ENCODE results near the gene ATP9A.

GRCh38 chr20:51790256-51790655 is 22.1 kb upstream of the ATP9A start:
- TF ChIP-seq CTCF (optimal IDR thresholded peaks at IDR 0.05 in 1 of 3, IDR thresholded peaks at IDR 0.05 in 1 of 3, conservative IDR thresholded peaks at IDR 0.05 in 1 of 3; ENCODE audit: extremely low read depth in 1 of 3, insufficient read depth in 2 of 3, low read length in 3 of 3) (no peak), EZH2 (IDR thresholded peaks at IDR 0.05; ENCODE audit: low read length) (no peak)
